Measurements from ENCODE around the gene GALM. TPM values are rescaled to one million over a fixed set of nuclear protein-coding genes. Genes with fewer than 3 reads are reported as not detected.

Gene GALM
- total and polyA plus RNA-seq, 12 donors = 40.0 to 351 (median 151) TPM

GRCh38 chr2:38740851-38741731 lies 75.2 kb downstream of the GALM start:
- Histone ChIP-seq H3K9me3 (replicated peaks in 1 of 3) (no peaks in the 10 kb centered on the region), H3K4me3 (no peak overlapping the region), H3K36me3 (replicated peaks in 1 of 2) (peaks cover 0 to 27% of the 10 kb centered on the region in 2 donors), H3K27me3 (no peaks in the 10 kb centered on the region), H3K4me1 (replicated peaks in 1 of 2) (peaks cover 7 to 31% of the 10 kb centered on the region in 2 donors), H3K27ac (peak overlapping the region in 3 of 5 donors; percentile 38 to 49 (median 44))
- TF ChIP-seq POLR2A (IDR thresholded peaks at IDR 0.05) = no peak
- TF ChIP-seq CTCF (IDR thresholded peaks at IDR 0.05) = peak; percentile 72 to 91 (median 81)
- peak in 4 of 7 donors; percentile 47 to 67 (median 52) for DNase-seq
- intact Hi-C loops (cut with DNase I) = no loop called here
- 44 to 49% (median 47%) methylated on average over 11 of the region's 11 CpGs for WGBS, 4 donors

- Histone ChIP-seq H3K27me3 (no peaks in the 10 kb centered on the region), H3K4me1 (replicated peaks in 1 of 2) (peaks cover 7 to 39% of the 10 kb centered on the region in 2 donors), H3K9me3 (replicated peaks in 1 of 3) (no peaks in the 10 kb centered on the region), H3K27ac (no peak overlapping the region), H3K4me3 (no peak overlapping the region), H3K36me3 (replicated peaks in 1 of 2) (peaks cover 0 to 46% of the 10 kb centered on the region in 2 donors)
- intact Hi-C loops (cut with DNase I) = no loop called here
- DNase-seq = no peak
- WGBS, 4 donors = 77 to 84% (median 82%) methylated on average over 10 of the region's 10 CpGs
- no peak for TF ChIP-seq CTCF (IDR thresholded peaks at IDR 0.05)
- no peak for TF ChIP-seq POLR2A (IDR thresholded peaks at IDR 0.05)
Observed at GRCh38 chr2:38742797-38743559, 77.1 kb downstream of the GALM start.

GRCh38 chr2:38743672-38744398 lies 77.9 kb downstream of the GALM start:
- Histone ChIP-seq H3K4me1 (replicated peaks in 1 of 2) (peaks cover 16 to 47% of the 10 kb centered on the region in 2 donors), H3K27ac (no peak overlapping the region), H3K9me3 (replicated peaks in 1 of 3) (no peaks in the 10 kb centered on the region), H3K27me3 (no peaks in the 10 kb centered on the region), H3K36me3 (replicated peaks in 1 of 2) (peaks cover 0 to 55% of the 10 kb centered on the region in 2 donors), H3K4me3 (no peak overlapping the region)
- intact Hi-C loops (cut with DNase I) = no loop called here
- 82 to 93% (median 87%) methylated on average over 3 of the region's 3 CpGs for WGBS, 4 donors
- no peak for DNase-seq
- TF ChIP-seq CTCF (IDR thresholded peaks at IDR 0.05) (no peak), POLR2A (IDR thresholded peaks at IDR 0.05) (no peak)

- no peak for DNase-seq
- no peak overlapping the region for H3K27ac ChIP-seq
- intact Hi-C loops (cut with DNase I) = no loop called here
- no peak overlapping the region for H3K4me3 ChIP-seq
- TF ChIP-seq CTCF (IDR thresholded peaks at IDR 0.05) (no peak), POLR2A (IDR thresholded peaks at IDR 0.05) (no peak)
- WGBS, 4 donors = 37 to 54% (median 46%) methylated on average over 2 of the region's 2 CpGs
- H3K27me3 ChIP-seq = no peaks in the 10 kb centered on the region
- H3K36me3 ChIP-seq (replicated peaks in 1 of 2) = peaks cover 0 to 60% of the 10 kb centered on the region in 2 donors
- peaks cover 19 to 53% of the 10 kb centered on the region in 2 donors for H3K4me1 ChIP-seq (replicated peaks in 1 of 2)
- H3K9me3 ChIP-seq (replicated peaks in 1 of 3) = no peaks in the 10 kb centered on the region
Observed at GRCh38 chr2:38744399-38744780, 78.5 kb downstream of the GALM start.

Measured in adrenal gland (tissue), 12 donors.